Measurements from ENCODE around the gene TRAF6. TPM values are rescaled to one million over a fixed set of nuclear protein-coding genes. Genes with fewer than 3 reads are reported as not detected.
"Not testable (repeated sequence)": the region's sequence is repeated elsewhere in the genome, so short reads cannot be mapped to it uniquely, and the experiment has no call there.

Gene TRAF6
- 10 to 100 TPM; 10.3 to 16.4 (median 12.8) TPM for total RNA-seq

- 2% methylated on average over 32 of the region's 81 CpGs for WGBS
- intact Hi-C loops (cut with DNase I): no loop called here
- H3K9me3 ChIP-seq: peaks cover 0 to 9% (median 6%) of the 10 kb centered on the region in 4 donors
These were observed at the start of gene TRAF6 for GRCh38 chr11:36509694-36510593. Gene TRAF6 (minus strand): TSS chr11:36510272. CDS start chr11:36501515, 8,757 bp downstream.

DNA sequence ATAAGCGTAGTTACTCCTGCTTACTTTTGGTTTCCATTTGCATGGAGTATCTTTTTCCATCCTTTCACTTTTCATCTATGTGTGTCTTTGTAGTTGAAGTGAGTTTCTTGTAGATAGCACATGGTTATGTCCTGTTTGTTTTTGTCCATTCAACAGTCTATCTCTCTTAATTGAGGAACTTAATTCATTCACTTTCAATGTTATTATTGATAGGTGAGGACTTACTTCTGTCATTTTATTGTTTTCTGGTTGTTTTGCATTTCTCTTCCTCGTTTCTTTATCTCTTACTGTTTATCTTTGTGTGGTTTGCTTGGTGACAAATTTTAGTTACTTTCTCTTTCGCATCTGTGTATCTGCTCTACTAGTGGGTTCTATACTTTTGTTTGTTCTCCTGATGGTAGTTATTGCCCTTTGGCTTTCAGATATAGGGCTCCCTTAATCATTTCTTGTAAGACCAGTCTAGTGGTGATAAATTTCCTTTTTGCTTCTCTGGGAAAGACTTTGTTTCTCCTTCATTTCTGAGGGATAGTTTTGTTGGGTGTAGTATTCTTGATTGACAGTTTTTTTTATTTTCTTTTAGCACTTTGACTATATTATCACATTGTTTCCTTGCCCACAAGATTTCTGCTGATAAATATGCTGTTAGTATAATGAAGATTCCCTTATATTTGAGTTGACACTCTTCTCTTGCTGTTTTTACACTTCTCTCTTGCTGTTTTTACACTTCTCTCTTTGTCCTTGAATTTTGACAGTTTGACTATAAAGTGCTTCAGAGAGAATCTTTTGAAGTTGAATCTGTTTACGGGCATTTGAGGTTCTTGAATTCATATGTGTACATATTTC lies 48.7 kb upstream of the TRAF6 start:
- DNase-seq (ENCODE audit: extremely low spot score): no peak
- Histone ChIP-seq H3K9me3 (peaks cover 0 to 8% (median 0%) of the 10 kb centered on the region in 4 donors), H3K4me3 (no peak overlapping the region), H3K27ac (replicated peaks in 1 of 4) (no peak overlapping the region), H3K36me3 (no peaks in the 10 kb centered on the region), H3K4me1 (no peaks in the 10 kb centered on the region), H3K27me3 (no peaks in the 10 kb centered on the region)
- 81% methylated on average over 4 of the region's 4 CpGs for whole genome bisulfite sequencing
- TF ChIP-seq EP300 (IDR thresholded peaks at IDR 0.05) (no peak), POLR2A (IDR thresholded peaks at IDR 0.05; ENCODE audit: low read depth) (no peak), CTCF (IDR thresholded peaks at IDR 0.05) (no peak), POLR2AphosphoS5 (IDR thresholded peaks at IDR 0.05) (no peak)
- intact Hi-C loops (cut with DNase I): no loop called here

More at GRCh38 chr11:36509694-36510593, at the start of gene TRAF6:
- no peaks in the 10 kb centered on the region for H3K27me3 ChIP-seq
- DNase-seq (ENCODE audit: extremely low spot score): peak; percentile 97
- H3K36me3 ChIP-seq: no peaks in the 10 kb centered on the region
- H3K4me1 ChIP-seq: peaks cover 0 to 44% (median 30%) of the 10 kb centered on the region in 4 donors
- H3K27ac ChIP-seq (replicated peaks in 1 of 4): peak within 1 kb of the TSS; percentile 90 to 93 (median 91)
- peak within 1 kb of the TSS; percentile 71 to 96 (median 92) for H3K4me3 ChIP-seq
- TF ChIP-seq CTCF (IDR thresholded peaks at IDR 0.05): peak; percentile 74 to 86 (median 81)
- peak; percentile 75 for TF ChIP-seq POLR2A (IDR thresholded peaks at IDR 0.05; ENCODE audit: low read depth)
- TF ChIP-seq POLR2AphosphoS5 (IDR thresholded peaks at IDR 0.05): peak; percentile 85 to 96
- TF ChIP-seq EP300 (IDR thresholded peaks at IDR 0.05): no peak

- intact Hi-C loops (cut with DNase I): no loop called here
- DNase-seq (ENCODE audit: extremely low spot score): no peak
- H3K27ac ChIP-seq (replicated peaks in 1 of 4): no peak overlapping the region
- no peaks in the 10 kb centered on the region for H3K4me1 ChIP-seq
- H3K9me3 ChIP-seq: peaks cover 0 to 8% (median 0%) of the 10 kb centered on the region in 4 donors
- H3K36me3 ChIP-seq: no peaks in the 10 kb centered on the region
- H3K4me3 ChIP-seq: no peak overlapping the region
- no peak for TF ChIP-seq POLR2AphosphoS5 (IDR thresholded peaks at IDR 0.05)
- TF ChIP-seq EP300 (IDR thresholded peaks at IDR 0.05): no peak
- no peak for TF ChIP-seq CTCF (IDR thresholded peaks at IDR 0.05)
- TF ChIP-seq POLR2A (IDR thresholded peaks at IDR 0.05; ENCODE audit: low read depth): no peak
- H3K27me3 ChIP-seq: no peaks in the 10 kb centered on the region
These were observed 47.9 kb upstream of the TRAF6 start for GRCh38 chr11:36557991-36558390.

DNA sequence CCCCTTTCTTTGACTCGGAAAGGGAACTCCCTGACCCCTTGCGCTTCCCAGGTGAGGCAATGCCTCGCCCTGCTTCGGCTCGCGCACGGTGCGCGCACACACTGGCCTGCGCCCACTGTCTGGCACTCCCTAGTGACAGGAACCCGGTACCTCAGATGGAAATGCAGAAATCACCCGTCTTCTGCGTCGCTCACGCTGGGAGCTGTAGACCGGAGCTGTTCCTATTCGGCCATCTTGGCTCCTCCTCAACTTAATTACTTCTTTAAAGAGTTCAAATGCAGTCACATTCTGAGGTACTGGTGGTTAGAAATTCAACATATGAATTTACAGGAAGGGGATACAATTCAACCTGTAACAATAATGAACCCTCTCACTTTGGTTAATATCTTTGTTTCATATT lies 47.3 kb upstream of the TRAF6 start:
- intact Hi-C loops (cut with DNase I); H3K27me3 ChIP-seq; H3K9me3 ChIP-seq; DNase-seq (ENCODE audit: extremely low spot score); H3K4me3 ChIP-seq; H3K36me3 ChIP-seq; H3K27ac ChIP-seq (replicated peaks in 1 of 4); H3K4me1 ChIP-seq: not testable (repeated sequence)
- 96% methylated on average over 16 of the region's 17 CpGs for WGBS
